Measurements from ENCODE around the gene RAD51B.
"Not testable (repeated sequence)": the region's sequence is repeated elsewhere in the genome, so short reads cannot be mapped to it uniquely, and the experiment has no call there.

Gene RAD51B

DNA sequence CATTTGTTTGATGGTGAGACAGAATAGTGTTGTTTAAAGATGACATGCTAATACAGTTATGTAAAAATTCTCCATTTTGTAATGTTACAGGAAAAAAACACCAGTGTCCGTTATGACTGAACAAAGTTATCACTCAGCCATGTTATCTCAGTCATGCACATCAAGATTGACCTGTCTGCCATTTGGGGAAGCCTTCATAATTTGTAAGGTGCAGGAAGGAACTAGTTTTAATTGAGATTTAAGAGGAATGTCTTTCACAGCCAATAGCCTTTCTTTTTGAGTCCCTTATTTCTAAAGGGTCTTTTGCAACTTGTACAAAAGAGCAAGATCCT is 432.2 kb downstream of the RAD51B start:
- peak; percentile 88 for FAIRE-seq
- no peak for TF ChIP-seq POLR2AphosphoS5 (IDR thresholded peaks at IDR 0.05; ENCODE audit: low read depth, low read length)
- DNase-seq (ENCODE audit: insufficient read length): no peak

DNA sequence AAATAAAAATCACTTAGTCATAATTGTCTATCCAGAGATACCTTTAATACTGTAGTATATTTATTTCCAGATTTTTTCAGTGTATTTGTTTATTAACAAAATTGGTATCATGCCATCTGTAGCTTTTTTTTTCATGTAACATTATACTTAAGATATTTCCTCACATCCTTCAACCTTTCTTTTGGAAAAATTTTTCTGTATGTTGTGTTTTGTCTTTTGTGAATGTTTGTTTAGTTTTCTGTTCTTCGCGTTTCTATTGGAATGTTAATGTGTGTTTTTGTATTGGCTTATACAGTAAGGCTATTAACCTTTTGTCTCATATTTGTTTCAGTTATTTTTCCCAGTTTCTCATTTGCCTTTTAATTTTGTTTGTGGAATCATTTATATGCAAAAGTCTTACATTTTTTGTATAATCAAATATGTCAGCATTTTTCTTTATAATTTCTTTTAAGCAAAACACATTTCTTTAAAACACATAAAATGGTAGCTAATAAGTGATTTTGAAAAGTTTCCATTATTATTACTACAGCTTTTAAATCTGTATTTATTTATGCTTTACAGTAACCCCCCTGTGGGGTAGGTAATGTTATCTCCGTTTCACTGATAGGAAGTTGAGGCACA is 433.7 kb downstream of the RAD51B start:
- FAIRE-seq (no peak), DNase-seq (ENCODE audit: insufficient read length) (no peak)
- TF ChIP-seq POLR2AphosphoS5 (IDR thresholded peaks at IDR 0.05; ENCODE audit: low read depth, low read length) (no peak), POLR2A (IDR thresholded peaks at IDR 0.05; ENCODE audit: low read depth, low read length) (no peak), TAF1 (IDR thresholded peaks at IDR 0.05; ENCODE audit: borderline replicate concordance, low read depth, low read length) (no peak)

DNA sequence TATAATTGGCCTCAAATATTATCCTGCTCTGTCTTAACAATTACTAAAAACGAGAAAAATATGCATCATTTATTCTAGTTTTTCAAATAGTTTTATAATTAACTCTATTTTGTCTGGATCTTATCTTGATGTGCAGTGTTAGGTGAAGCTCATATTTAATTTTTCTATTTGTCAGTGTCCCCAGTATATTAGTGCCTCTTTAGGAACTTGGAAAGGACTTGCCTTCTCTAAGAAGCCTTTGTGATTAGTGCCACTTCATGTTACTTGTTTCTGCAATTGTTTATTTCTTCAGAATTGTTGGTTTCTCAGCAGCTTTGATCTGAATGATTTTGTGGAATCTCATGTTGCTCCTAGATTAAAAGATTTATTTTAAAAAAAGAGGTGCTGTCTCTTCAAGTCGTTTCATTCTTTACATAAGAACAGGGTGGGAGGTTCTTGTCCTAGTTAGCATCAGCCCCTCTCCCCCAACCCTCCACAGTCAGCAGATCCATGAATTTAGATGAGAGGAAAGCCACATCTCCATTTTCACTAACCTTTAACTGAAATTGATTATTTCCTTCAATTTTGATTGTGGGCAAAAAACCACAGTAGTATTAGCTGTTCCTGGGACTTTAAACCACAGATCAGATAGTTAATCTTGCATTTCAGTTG is 434.4 kb downstream of the RAD51B start:
- DNase-seq (ENCODE audit: insufficient read length) (no peak), FAIRE-seq (peak; percentile 5)
- TF ChIP-seq POLR2A (IDR thresholded peaks at IDR 0.05; ENCODE audit: low read depth, low read length) (no peak), POLR2AphosphoS5 (IDR thresholded peaks at IDR 0.05; ENCODE audit: low read depth, low read length) (no peak), TAF1 (IDR thresholded peaks at IDR 0.05; ENCODE audit: borderline replicate concordance, low read depth, low read length) (no peak)

DNA sequence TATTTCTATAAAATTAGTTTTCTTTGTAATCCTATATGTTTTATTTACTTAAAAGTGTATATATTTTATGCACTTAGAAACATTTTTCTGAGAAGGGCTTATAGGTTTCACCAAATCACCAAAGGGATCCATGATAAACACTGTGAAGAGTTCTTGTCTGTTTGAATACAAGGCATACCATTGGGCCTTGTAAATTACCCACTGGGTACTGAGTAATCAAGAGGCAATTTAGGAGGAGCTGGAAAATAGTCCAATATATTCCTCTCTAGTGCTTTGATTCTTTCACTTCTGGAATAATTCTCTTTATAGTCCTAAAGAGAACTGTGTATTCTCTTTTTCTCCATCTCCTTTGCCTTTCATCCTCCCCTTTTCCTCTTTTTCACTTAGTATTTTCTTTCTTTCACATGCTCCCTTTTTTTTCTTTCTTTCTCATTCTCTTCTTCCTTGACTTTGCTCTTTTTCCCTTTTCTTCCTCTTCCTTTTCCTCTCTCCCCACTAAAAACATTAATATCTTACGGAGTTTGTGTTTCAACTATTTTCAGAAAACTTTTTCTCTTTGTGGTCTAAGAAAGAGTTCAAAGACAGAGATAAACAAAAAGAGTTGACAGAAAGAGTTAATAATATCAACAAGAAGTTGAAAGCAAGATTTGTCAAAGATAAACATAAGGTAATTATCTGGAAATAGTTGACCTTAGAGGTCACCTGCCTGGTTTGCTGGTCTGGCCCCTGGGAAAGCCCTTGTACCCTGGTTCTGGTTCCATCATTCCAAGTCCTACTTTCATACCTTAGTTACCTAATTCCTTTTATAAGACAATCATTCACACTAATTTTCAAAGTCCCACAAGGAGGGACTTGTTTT is 435.3 kb downstream of the RAD51B start:
- DNase-seq (ENCODE audit: insufficient read length) (no peak), FAIRE-seq (peak; percentile 67)
- no peak for TF ChIP-seq POLR2AphosphoS5 (IDR thresholded peaks at IDR 0.05; ENCODE audit: low read depth, low read length)
- TF ChIP-seq TAF1 (IDR thresholded peaks at IDR 0.05; ENCODE audit: borderline replicate concordance, low read depth, low read length): no peak
- TF ChIP-seq POLR2A (IDR thresholded peaks at IDR 0.05; ENCODE audit: low read depth, low read length): no peak

DNA sequence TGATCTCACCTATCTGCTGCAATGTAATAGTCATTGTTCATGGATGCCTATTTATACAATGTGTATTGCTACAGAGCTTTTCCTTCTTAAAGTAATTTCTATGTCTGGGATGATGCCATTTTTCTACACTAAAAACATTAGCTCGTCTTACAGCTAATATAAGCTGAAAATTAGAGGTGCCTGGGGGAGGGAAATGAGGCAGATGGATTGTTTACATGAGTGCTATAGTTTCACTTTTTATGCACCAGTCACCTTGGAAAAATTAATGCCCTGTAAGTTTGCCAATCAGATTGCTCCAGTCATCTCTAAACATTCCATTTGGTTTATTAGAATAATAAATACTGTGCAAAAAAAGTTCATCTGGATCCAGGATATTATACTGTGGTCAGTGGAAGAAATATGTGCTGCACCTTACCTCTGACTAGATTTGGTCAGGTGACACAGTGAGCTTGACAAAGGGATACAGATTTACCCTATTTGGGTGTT is 436.2 kb downstream of the RAD51B start:
- no peak for TF ChIP-seq POLR2A (IDR thresholded peaks at IDR 0.05; ENCODE audit: low read depth, low read length)
- TF ChIP-seq TAF1 (IDR thresholded peaks at IDR 0.05; ENCODE audit: borderline replicate concordance, low read depth, low read length): no peak
- no peak for TF ChIP-seq POLR2AphosphoS5 (IDR thresholded peaks at IDR 0.05; ENCODE audit: low read depth, low read length)
- no peak for DNase-seq (ENCODE audit: insufficient read length)
- FAIRE-seq: peak; percentile 27

DNA sequence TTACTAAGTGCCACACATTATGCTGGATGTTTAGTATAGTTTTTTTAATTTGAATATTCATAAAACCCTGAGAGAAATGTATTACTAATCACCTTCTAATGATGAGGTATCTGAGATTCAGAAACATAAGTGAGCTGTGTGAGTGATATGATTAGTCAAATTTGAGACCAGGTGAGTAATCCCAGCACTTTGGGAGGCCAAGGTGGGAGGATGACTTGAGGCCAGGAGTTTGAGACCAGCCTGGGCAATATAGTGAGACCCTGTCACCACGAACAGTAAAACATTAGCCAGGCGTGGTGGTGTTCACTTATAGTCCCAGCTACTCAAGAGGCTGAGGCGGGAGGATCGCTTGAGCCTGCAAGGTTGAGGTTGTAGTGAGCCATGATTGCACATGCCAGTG is 438.4 kb downstream of the RAD51B start:
- DNase-seq (ENCODE audit: insufficient read length) (no peak), FAIRE-seq (peak; percentile 36)
- TF ChIP-seq POLR2A (IDR thresholded peaks at IDR 0.05; ENCODE audit: low read depth, low read length) (no peak), TAF1 (IDR thresholded peaks at IDR 0.05; ENCODE audit: borderline replicate concordance, low read depth, low read length) (no peak), POLR2AphosphoS5 (IDR thresholded peaks at IDR 0.05; ENCODE audit: low read depth, low read length) (no peak)

DNA sequence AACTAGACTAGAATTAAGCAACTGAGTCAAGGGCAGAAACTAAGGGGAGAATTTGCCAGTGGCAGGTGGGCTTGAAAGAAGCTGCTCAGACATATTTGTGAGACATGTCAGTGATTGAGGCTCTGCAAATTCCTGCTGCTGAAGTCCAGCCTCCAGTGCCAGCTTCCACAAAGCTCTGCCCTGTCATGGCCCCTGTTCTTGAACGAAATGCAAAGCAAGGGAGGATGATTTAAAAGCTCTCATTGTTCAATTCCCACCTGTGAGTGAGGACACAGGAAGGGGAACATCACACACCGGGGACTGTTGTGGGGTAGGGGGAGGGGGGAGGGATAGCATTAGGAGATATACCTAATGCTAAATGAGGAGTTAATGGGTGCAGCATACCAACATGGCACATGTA is 439.4 kb downstream of the RAD51B start:
- not testable (repeated sequence) for FAIRE-seq; DNase-seq (ENCODE audit: insufficient read length)

DNA sequence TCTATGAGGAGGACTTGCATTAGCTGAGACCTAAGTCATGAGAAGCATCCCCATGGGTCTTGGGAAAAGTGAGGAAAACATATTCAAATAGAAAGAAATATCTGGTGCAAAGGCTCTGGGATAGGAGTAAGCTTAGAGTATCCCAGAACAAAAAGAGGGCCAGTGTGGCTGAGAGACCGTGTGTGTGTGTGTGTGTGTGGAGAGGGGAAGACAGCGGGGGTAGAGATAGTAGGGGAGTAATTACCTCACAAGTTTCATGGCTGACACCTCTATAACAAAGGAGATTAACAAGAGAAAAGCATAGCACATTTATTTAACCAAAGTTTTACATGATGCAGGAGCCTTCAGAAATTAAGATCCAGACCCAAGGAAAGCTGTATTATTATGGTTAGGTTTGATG is 440.5 kb downstream of the RAD51B start:
- DNase-seq (ENCODE audit: insufficient read length) (no peak), FAIRE-seq (peak; percentile 78)

DNA sequence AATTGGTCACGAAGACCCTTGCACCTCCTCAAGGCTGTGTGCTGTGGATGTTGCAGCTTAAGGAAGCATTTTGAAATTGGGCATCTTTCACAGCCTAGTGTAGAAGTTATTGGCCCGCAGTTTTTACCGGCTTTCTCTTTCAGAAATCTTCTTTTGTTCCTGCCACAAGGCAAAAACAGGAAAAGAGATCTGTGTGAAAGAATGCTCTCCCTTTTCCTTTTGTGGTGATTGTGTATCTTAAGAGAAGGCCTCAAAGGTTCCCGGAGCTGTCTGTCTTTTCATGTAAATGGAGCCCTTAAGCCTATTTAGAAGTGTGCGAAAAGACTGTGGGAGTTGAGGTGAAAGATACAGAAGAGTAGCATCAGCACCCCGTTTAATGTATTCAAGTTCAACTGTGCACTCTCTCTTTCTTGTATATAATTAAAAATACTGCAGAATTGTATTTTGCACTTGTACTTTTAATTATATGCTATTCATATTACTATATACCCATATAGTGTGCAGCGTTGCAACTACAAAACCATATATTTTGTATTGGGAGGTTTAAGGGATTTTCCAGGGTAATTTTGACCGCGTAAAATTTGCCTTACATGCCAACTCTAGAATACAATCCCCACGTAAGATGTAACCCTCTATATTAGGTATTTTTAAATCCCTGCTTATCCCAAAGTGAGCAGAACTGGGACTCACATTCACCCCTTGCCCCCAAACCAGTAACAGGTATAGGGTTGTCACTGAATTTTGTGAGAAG is 441.7 kb downstream of the RAD51B start:
- DNase-seq (ENCODE audit: insufficient read length): no peak
- no peak for TF ChIP-seq POLR2A (IDR thresholded peaks at IDR 0.05; ENCODE audit: low read depth, low read length)
- no peak for TF ChIP-seq POLR2AphosphoS5 (IDR thresholded peaks at IDR 0.05; ENCODE audit: low read depth, low read length)
- TF ChIP-seq TAF1 (IDR thresholded peaks at IDR 0.05; ENCODE audit: borderline replicate concordance, low read depth, low read length): no peak
- FAIRE-seq: peak; percentile 84

More for the DNA sequence above, 440.5 kb downstream of the RAD51B start:
- TF ChIP-seq POLR2A (IDR thresholded peaks at IDR 0.05; ENCODE audit: low read depth, low read length): no peak
- TF ChIP-seq POLR2AphosphoS5 (IDR thresholded peaks at IDR 0.05; ENCODE audit: low read depth, low read length): no peak
- TF ChIP-seq TAF1 (IDR thresholded peaks at IDR 0.05; ENCODE audit: borderline replicate concordance, low read depth, low read length): no peak

DNA sequence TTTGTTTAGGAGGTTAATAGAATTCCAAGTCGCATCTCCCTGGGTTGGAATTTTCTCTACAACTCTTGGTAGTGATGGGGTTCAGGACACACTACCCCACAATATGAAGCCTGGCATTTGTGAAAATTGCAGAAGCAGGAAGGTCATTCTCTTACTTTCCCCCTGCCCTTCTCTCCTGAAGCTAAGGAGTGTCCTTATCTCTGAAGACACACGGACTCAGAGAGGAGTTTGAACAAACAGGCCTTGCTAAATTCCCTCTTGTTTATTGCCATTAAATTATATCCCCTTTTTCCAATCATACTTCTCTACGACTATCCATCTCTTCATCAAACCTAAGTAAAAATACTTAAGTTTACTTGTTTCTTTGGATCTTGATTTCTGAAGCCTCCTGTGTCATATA is 443.0 kb downstream of the RAD51B start:
- FAIRE-seq: no peak
- TF ChIP-seq POLR2A (IDR thresholded peaks at IDR 0.05; ENCODE audit: low read depth, low read length): no peak
- TF ChIP-seq POLR2AphosphoS5 (IDR thresholded peaks at IDR 0.05; ENCODE audit: low read depth, low read length): no peak
- TF ChIP-seq TAF1 (IDR thresholded peaks at IDR 0.05; ENCODE audit: borderline replicate concordance, low read depth, low read length): no peak
- DNase-seq (ENCODE audit: insufficient read length): no peak

DNA sequence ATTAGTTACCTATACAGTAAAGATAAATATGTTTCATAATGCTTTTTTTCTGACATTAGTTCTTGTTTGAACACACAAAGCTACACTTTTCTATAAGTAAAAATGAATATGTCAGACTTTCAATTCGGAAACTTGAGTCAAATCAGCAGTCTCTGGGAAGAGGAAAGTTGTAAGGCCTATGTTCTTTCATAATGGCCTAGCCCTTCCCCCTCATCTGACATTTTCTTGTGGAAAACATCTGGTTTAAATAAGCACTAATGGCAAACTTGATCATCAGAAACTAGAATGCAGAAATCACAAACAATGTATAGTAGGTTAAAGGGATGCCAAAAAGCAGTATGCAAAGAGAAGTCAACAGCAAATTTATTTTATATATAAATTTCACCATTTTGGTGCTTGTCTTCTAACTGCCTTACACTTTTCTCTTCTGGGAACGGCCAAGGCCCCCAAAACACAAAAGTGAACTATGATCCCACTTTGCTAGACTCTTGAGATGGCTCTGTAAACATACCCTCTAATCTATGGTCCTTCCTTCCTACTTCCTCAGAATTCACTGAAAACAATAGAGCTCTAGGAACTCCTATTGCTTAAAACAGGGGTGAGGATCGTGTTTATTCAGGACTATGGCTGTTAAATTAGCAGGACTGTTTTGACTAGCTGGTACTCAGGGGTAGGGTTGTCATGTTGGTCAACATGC is 444.1 kb downstream of the RAD51B start:
- FAIRE-seq (peak; percentile 50), DNase-seq (ENCODE audit: insufficient read length) (no peak)
- TF ChIP-seq POLR2AphosphoS5 (IDR thresholded peaks at IDR 0.05; ENCODE audit: low read depth, low read length) (no peak), TAF1 (IDR thresholded peaks at IDR 0.05; ENCODE audit: borderline replicate concordance, low read depth, low read length) (no peak), POLR2A (IDR thresholded peaks at IDR 0.05; ENCODE audit: low read depth, low read length) (no peak)

Measured in GM12892 (cell line).